ENCODE measurements around the gene TGM6.
"Not testable (repeated sequence)": the region's sequence is repeated elsewhere in the genome, so short reads cannot be mapped to it uniquely, and the experiment has no call there.

TGM6 gene

DNA sequence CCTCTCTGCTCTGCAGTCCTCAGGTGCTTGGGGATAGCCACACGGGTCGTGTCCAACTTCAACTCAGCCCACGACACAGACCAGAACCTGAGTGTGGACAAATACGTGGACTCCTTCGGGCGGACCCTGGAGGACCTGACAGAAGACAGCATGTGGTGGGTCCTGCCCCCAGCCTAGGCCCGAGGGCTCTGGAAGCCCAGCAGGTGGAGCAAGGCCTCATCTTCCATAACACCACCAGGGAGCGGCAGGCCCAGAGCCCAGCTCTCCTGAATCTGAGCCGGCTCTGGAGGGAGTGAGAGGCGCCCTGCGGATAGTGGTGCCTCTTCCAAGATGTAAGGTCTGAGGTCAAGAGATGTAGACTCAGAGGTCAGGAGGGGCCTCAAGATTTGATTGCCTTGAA lies 19.6 kb downstream of the TGM6 start:
- no peak for DNase-seq

DNA sequence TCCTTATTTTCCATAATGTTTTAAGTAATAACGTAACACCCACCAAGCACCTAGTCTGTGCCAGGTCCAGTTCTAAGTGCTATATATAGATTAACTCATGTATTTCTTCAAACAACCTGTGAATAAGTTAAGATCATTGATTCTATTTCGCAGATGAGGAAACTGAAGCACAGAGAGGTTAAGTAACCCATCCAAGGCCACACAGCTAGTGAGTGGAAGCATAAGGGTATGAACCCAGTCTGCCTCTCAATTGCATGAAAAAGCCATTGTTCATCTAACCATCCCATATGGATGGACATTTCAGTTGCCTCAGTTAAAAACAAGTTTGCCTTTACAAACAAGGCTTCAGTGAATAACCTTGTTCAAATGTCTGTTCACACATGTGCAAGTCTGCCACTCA lies 20.8 kb downstream of the TGM6 start:
- DNase-seq = no peak

DNA sequence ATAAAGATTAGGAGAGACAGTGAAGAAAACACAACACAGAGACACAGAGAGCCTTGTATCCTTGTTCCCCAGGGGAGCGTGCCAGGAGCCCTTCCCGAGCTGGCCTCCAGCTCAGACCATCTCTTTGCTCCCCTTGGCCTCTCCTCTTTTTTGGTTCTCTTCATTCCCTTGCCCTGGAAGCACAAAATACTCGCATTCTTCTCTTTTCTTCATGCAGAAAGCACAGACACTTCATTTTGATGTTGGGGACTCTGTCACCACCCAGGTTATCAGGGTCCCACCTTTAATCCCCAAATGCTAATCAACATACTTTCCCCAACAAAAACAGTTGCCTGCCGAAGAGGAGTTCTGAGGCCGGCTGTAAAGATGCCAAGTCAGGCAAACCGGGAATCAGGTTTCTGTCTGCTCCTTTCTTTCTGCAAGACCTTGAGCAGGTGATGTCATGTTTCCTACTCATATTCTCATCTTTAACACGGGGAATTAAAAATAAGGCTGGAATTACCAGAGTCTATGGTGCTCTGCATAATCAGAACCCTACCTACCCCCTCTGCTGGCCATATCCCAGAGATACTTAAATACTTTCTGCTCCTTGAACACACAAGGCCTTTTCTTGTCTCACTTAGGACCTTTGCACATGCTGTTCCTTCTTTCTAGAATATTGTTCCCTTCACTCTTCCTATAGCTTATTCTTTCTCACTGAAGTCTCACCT lies 21.7 kb downstream of the TGM6 start:
- peak; percentile 8 to 29 for DNase-seq

DNA sequence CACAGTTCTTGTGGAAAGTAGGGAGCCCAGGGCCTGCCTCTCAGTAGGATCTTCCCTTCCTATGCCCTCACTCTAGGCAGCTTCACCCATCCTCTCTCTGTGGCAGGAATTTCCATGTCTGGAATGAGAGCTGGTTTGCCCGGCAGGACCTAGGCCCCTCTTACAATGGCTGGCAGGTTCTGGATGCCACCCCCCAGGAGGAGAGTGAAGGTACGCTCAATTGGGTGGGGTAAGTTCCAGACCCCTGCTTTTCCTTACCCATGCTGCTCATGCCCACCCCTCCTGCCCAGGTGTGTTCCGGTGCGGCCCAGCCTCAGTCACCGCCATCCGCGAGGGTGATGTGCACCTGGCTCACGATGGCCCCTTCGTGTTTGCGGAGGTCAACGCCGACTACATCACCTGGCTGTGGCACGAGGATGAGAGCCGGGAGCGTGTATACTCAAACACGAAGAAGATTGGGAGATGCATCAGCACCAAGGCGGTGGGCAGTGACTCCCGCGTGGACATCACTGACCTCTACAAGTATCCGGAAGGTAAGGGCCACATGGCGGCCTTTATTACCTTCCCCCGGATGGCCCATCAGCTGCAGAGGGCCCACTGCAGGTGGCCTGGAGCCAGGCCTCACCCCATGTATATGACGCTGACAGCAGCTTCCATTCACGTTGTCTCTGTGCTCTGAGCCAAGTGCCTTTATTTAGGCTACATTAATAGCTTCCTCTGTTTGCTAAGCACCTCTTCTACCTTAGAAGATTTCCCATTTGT lies 22.8 kb downstream of the TGM6 start:
- no peak for DNase-seq

DNA sequence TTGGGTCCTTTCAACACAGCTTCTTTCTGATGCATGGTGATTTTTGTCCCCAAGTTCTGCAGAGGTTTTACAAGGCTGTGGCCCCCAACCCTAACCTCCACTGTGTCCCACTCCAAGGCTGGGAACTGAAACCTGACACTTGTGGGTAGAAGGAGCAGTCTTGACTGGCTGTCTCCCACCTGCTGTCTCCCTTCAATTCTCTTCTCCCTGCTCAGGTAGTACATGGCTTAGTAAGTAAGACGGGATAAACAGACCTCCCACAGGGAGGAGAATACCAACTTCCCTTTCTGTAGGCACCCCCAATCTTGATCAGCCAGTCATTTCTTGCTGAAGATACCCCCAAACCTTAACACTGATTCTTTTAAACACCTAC lies 25.0 kb downstream of the TGM6 start:
- DNase-seq = no peak

DNA sequence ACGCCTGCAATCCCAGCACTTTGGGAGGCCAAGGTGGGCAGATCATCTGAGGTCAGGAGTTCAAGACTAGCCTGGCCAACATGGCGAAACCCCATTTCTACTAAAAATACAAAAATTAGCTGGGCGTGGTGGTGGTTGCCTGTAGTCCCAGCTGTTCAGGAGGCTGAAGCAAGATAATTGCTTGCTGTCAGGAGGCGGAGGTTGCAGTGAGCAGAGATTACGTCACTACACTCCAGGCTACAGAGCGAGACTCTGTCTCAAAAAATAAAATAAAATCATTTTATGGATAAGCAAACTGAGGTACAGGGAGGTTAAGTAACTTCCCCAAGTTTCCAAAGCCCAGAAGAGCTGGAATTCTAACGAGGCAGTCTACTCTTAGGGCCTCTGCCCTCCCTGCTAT lies 26.7 kb downstream of the TGM6 start:
- DNase-seq = not testable (repeated sequence)

DNA sequence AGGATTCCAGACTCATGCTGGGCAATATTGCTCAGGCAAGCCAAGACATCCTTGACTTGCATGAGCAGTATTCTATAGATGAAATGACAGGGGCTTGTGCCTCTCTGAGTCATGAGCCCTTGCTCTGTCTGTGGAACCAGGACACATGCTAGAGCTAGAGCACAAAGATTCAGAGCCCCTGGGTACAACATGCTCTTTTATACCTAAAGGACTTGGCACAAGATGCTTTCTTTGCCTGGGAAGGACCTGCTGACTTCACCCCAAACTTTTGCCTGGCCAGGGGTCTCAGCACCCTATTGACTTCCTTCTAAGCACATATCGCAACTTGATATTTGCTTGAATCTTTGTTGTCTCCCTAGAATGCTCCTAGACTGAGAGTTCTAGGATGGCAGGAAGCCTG lies 27.4 kb downstream of the TGM6 start:
- DNase-seq = no peak

DNA sequence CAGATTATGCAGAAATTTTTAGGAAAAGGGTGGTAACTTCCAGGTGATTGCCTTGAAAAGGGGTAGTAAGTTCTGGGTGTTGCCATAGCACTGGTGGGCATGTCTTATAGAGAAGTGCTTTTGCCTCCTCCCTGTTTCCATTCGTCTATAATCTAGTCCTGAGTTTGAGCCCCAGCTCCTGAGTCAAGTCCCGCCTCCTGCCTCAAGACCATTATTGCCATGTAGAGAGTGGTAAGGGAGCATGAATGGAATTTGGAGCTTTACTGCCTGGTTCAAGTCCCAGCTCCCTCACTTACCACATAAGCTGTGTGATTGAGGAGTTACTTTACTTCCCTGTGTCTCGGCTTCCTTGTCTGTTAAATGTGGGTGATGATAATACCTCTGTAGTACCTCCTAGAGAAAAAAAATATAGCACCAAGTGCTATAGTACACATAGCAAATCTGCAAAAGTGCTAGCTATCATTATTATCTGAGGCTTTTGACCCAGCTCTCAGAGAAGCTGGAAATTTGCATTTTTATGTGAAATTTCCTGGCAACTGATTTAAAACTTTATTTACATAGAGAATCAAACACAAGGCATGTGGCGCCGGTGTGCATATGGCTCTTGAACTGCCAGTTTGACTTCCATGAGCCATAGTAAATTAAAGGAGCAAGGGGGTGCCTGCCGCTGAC lies 36.0 kb downstream of the TGM6 start:
- DNase-seq = no peak

DNA sequence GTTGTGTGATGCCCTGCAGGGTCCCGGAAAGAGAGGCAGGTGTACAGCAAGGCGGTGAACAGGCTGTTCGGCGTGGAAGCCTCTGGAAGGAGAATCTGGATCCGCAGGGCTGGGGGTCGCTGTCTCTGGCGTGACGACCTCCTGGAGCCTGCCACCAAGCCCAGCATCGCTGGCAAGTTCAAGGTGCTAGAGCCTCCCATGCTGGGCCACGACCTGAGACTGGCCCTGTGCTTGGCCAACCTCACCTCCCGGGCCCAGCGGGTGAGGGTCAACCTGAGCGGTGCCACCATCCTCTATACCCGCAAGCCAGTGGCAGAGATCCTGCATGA lies 36.5 kb downstream of the TGM6 start:
- no peak for DNase-seq

DNA sequence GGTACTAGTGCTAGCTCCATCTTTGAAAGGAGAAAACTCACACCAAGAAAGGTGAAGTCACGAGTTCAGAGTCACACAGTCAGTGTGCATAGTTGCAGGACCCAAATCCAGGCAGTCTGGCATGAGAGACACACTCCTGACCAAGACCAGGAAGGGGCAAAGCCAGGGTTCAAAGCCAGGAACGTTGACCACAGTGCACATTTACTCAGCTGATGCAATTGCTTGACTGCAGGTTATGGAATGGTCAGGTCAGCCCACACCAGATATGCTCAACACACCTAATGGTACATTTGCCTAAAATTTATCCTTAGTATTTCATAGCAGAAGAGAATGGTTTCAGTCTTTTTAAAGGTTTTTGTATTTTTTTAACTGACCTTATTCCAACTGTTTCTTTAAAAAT lies 37.7 kb downstream of the TGM6 start:
- DNase-seq = no peak

DNA sequence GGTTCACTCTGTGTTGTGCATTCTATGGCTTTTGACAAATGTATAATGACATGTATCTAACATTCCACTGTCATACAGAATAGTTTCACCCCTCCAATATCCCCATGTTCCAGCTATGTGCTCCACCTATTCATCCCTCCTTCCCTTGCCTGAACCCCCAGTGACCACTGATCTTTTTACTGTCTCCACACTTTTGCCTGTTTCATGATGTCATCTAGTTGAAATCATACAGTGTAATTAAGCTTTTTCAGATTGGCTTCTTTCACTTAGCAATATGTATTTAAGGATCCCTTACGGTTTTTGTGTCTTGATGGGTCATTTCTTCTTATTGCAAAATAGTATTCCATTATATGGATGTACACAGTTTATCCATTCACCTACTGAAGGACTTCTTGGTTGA lies 39.8 kb downstream of the TGM6 start:
- DNase-seq = no peak

DNA sequence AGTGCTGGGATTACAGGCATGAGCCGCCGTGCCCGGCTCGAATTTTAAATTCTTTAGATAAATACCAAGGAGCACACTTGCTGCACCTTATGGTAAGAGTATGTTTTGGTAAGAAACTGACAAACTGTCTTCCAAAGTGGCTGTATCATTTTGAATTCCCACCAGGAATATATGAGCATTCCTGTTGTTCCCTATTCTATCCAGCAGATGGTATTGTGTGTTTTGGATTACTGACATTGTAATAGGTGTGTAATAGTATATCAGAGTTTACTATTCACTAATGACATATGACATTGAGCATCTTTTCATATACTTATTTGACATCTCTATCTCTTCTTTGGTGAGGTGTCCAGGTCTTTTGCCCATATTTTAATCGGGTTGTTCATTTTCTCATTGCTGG lies 40.5 kb downstream of the TGM6 start:
- DNase-seq = no peak

DNA sequence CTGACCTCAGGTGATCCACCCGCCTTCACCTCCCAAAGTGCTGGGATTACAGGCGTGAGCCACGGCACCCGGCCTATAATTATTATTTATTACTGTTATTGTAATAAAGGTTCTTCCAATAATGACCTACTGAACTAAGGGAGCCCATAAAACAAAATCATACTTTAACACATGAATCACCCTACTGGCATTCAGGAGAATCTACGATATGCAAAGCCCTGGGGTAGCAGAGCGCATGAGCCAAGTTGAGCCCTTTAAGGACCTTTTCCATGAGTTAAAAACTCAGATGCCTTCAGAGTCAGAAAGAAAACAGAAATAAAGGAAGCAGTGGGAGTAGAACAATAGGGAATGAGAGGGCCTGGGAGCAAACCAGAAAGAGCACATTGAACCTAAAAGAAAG lies 48.4 kb downstream of the TGM6 start:
- no peak for DNase-seq

DNA sequence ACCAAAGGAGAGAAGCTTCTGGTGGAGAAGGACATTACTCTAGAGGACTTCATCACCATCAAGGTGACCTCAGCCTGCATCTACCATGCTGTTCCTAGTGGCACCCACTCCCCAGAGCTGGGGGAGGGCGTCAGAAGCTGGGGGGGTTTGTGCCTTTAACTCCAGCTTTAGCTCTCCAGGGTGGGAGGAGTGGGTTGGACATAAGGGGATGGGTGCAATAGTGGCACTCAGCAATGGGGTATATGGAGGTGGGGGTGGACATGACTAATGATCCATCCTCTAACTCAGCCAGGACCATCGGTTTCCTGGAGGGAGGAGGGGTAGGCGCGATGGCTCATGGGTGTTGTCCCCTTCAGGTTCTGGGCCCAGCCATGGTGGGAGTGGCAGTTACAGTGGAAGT lies 49.8 kb downstream of the TGM6 start:
- DNase-seq = no peak

DNA sequence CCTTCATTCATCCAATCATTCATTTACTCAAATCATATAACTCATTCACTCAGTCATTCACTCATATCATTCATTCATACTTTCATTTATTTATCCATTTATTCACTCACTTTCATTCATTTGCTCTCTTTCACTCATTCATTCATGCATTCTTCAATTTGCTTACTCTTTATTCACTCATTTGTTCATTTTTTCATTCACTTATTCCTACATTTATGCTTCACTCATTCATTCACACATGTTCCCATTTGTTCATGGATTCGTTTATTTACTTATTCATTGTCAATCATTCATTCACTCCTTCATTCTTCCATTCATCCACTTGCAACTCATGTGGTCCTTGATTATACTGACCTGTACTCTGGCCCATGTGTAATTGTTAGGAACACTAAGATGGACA lies 50.5 kb downstream of the TGM6 start:
- no peak for DNase-seq

DNA sequence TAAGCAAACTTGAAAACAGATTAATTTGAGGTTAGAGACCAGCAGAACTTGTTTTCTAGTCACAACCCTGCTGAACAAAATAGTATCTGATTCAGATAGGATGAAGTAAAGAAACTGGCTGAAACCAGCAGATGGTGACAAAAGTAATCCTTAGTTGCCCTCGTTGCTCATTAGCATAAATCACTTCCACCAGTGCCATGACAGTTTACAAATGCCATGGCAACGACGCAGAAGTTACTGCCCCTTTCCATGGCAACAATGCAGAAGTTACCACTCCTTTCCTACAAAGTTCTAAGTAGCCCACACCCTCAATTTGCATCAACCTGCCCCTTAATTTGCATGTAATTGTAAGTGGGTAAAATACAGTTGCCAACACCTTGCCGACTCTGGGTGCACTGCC lies 66.1 kb downstream of the TGM6 start:
- DNase-seq = no peak

DNA sequence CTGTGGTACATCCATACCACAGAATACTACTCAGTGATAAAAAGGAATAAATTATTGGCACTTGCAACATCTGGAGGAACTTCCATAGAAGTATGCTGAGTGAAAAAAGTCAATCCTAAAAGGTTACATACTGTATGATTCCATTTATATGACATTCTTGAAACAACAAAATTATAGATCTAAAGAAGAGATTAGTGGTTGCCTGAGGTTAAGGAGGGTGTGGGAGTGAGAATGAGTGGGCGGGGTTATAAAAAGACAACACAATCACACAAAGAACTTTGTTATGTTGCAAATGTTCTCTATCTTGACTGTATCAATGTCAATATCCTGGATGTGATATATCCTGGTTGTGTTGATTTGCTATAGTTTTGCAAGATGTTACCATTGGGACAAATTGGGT lies 68.7 kb downstream of the TGM6 start:
- DNase-seq = no peak

DNA sequence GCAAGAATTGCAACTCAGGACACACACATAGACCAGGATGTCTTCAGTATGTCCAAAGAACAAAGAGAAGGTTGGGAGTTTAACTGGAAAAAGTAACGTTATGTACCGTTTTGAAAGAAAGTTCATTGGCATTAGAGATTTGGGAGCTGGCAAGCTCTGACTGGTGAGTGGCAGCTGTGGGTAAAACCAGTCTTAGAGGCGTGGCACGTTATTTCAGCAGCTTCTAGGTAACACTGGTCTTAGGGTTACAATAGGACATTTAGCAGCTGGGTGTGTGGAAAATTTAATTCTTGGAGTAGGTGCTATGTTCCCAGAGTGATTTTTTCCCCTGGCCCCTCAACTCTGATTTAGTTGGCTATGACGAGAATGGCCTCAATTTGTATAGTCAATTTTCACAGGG lies 70.7 kb downstream of the TGM6 start:
- no peak for DNase-seq

DNA sequence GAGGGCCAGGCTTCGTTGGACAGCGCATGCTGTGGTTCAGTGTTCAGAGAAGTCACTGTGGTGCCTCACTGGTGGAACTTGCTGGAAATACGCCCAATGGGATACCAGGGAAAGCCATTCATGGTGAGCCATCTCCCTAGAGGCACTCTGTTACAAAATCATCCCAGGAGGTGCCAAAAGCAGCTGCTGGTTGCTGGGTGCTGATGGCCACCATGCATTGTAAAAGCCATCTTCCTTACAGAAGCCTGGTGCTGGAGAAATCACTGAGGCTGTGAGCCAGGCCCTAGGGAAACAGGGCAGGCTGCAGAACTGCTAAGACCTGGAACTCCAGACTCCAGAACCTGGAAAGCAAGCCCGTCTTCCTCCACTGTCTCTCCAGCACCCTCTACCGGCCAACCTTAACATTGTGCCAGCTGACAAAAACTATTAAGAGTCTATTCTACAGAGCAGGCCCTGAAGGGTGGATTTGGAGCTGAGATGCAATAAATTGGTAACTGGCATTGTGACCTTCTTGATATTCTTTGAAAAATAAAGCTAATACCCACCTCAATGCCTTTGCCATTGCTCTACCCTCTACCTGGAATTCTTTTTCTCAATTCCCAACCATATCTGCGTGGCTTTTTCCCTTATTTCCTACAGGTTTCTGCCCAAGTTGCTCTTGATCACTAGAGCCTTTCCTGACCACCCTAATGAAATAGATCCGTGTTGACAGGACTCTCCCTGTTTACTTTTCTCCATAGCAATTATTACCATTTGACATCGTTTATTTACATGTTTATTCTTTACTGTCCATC lies 71.4 kb downstream of the TGM6 start:
- peak; percentile 80 to 82 for DNase-seq

DNA sequence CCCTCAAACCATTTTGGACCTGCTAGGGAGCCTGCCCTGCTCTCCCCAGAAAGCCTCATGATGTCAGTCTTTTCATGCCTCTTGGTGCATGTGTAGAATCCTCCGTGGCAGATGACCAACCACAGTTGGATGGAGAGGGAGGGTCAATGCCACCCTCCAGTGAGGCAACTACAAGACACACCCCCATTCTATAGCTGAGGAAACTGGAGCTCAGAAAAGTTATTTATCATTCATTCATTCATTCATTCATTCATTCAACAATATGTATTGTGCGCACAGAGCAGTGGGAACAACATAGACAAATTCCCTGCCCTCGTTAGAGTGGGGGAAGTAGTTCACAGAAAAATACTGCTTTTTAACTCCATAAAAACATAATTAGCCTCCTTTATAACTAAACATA lies 73.1 kb downstream of the TGM6 start:
- no peak for DNase-seq

DNA sequence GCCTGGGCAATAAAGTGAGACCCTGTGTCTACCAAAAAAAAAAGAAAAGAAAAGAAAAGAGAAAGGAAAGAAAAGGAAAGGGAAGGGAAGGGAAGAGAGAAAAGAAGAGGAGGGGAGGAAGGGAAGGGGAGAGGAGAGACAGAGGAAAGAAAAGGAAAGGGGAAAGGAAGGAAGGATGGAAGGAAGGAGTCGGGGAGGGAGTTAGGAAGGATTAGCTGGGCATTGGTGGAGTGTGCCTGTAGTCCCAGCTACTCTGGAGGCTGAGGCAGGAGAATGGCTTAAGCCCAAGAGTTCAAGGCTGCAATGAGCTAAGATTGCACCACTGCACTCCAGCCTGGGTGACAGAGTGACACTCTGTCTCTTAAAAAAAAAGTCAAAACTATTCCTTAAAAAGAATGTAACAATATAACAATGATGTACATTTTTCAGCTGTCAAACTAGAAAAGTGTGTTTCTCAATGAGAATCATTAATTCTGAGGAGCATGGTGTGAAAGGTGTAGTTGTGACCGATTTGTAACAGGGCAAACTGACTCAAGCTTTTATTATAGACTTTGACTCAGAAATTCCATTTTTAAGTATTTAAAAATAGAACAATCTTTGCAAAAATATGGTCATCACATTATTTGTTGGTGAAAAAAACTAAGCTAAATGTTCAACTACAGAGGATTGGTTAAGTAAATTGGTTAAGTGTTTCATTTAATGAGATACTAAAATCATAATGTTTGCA lies 75.2 kb downstream of the TGM6 start:
- no peak for DNase-seq

DNA sequence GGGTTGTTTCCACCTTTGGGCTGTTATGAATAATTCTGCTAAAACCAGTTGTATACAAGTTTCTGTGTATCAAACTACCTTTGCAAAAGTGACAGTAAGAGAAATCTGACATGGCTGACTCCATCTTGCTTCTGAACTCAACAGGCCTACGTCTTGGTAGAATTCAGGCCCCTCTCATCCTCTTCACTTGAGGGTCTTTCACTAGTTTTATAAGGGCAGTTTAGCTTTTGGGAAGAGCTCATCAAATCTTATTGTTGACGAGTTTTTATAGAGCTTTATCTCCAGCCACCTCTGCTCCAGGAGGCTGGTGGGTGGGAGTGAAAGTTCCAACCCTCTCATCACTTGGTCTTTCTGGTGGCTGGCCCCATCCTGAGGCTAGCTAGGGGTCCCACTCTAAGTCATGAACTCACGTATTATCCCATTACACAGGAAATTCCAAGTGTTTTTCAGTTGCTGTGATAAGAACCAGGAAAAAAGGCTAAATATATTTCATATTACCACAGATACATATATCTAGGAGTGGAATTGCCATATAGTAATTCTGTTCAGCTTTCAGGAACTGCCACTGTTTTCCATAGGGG lies 78.3 kb downstream of the TGM6 start:
- no peak for DNase-seq

Data from Kasumi-1 (cell line).